ENCODE results near the gene GFI1B. TPM values are rescaled to one million over a fixed set of nuclear protein-coding genes. Genes with fewer than 3 reads are reported as not detected.

GFI1B gene
- total and polyA plus RNA-seq, 2 of the 13 experiments (the other 11 are each of a cell fraction or from before 2014, with no cell fraction given), result 0.15 to 0.51 TPM

GRCh38 chr9:133030317-133031129, 52.0 kb downstream of the GFI1B start, which contains the start of gene GTF3C5 (continued):
- peak; percentile 62; the same call in 1 of the 2 replicates for TF ChIP-seq TFDP2 (CRISPR knock-in tag; IDR thresholded peaks at IDR 0.05)
- peak; percentile 59; the same call in 1 of the 2 replicates for TF ChIP-seq ZBTB20 (CRISPR knock-in tag; IDR thresholded peaks at IDR 0.05; ENCODE audit: borderline replicate concordance, low read depth)
- no peak for TF ChIP-seq ZNF569 (CRISPR knock-in tag; IDR thresholded peaks at IDR 0.05; ENCODE audit: borderline replicate concordance)
- TF ChIP-seq POLR2A (IDR thresholded peaks at IDR 0.05; ENCODE audit: insufficient read depth in 1 of 2, low read depth in 2 of 2, low read length in 2 of 2), result peak; percentile 68 to 87
- no peak for TF ChIP-seq MIER3 (CRISPR knock-in tag; IDR thresholded peaks at IDR 0.05; ENCODE audit: borderline replicate concordance)
- TF ChIP-seq NFYC (CRISPR knock-in tag; IDR thresholded peaks at IDR 0.05), result peak; percentile 90
- TF ChIP-seq SALL2 (CRISPR knock-in tag; IDR thresholded peaks at IDR 0.05), result peak; percentile 77
- peak; percentile 50; the same call in 1 of the 2 replicates for TF ChIP-seq AHDC1 (CRISPR knock-in tag; IDR thresholded peaks at IDR 0.05; ENCODE audit: borderline replicate concordance)
- peak; percentile 65; the same call in 1 of the 2 replicates for TF ChIP-seq THAP9 (CRISPR knock-in tag; IDR thresholded peaks at IDR 0.05; ENCODE audit: borderline replicate concordance)
- TF ChIP-seq SMYD3 (CRISPR knock-in tag; IDR thresholded peaks at IDR 0.05), result 0 out of 2 replicates have a peak, but pooled peaks have one; percentile 38
- no peak for TF ChIP-seq PRMT3 (CRISPR knock-in tag; IDR thresholded peaks at IDR 0.05; ENCODE audit: borderline replicate concordance, low read depth)
- TF ChIP-seq ARNT (IDR thresholded peaks at IDR 0.05), result no peak
- TF ChIP-seq NR2F2 (IDR thresholded peaks at IDR 0.05; ENCODE audit: borderline replicate concordance, low read depth), result peak; percentile 28; the same call in 1 of the 2 replicates
- no peak; the same call in 1 of the 2 replicates for TF ChIP-seq RNF2 (conservative IDR thresholded peaks at IDR 0.05; ENCODE audit: low read depth)
- TF ChIP-seq ZNF101 (CRISPR knock-in tag; IDR thresholded peaks at IDR 0.05; ENCODE audit: borderline replicate concordance, low read depth), result 0 out of 2 replicates have a peak, but pooled peaks have one; percentile 28
- 0 out of 2 replicates have a peak, but pooled peaks have one; percentile 13 for TF ChIP-seq ONECUT2 (CRISPR knock-in tag; IDR thresholded peaks at IDR 0.05)
- no peak for TF ChIP-seq ZNF891 (CRISPR knock-in tag; IDR thresholded peaks at IDR 0.05)
- TF ChIP-seq MLX (CRISPR knock-in tag; IDR thresholded peaks at IDR 0.05), result no peak
- no peak for TF ChIP-seq MIXL1 (CRISPR knock-in tag; IDR thresholded peaks at IDR 0.05)
- TF ChIP-seq ZNF570 (CRISPR knock-in tag; IDR thresholded peaks at IDR 0.05; ENCODE audit: borderline replicate concordance), result no peak

Measured in HepG2 (cell line).